Prostate gland (tissue), 2 donors: Measurements from ENCODE around the gene SH3PXD2A.

ENCODE experiments used
- POLR2A ChIP-seq: fragments of 450-650 bp; IDR thresholded peaks from one replicate; pipeline ENCODE4 v1.6.1; 2016; ENCODE audit warnings: antibody characterized with exemption, mild to moderate bottlenecking
- POLR2AphosphoS5 ChIP-seq: sonication (generic); formaldehyde crosslinking; IDR thresholded peaks from one replicate; pipeline ENCODE4 v1.6.1; 2017; ENCODE audit warnings: antibody characterized with exemption
- TF ChIP-seq, protein P1 (sequence below), 4 experiments: fragments of 200-600 bp in 2 of 4; fragments of 450-650 bp in 2 of 4; sonication (generic) in 2 of 4; IDR thresholded peaks; 1 replicate in 3 of 4; 2 replicates in 1 of 4; pipeline ENCODE4 v1.5.1; 2016 to 2019; ENCODE audit warnings: antibody characterized with exemption in 4 of 4, mild to moderate bottlenecking in 2 of 4, moderate library complexity in 2 of 4

DNA sequence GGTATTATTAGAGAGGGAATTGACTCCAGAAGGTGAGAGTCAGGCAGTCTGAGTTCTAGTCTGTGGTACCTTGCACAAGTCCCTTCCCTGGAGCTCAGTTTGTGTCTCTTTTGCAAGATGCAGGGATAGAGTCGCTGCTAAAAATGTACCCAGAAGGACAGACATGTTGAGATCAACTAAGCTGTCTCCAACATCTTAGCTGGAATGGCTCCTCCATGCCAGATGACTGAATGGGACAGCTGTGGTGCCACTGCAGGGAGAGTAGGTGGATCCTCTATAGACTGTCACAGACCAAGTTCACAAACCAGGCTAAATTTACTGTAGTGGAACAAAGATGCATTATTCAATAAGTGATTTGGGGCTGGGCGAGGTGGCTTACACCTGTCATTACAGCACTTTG, 241.8 kb downstream of the SH3PXD2A start:
- TF ChIP-seq, protein P1, sequence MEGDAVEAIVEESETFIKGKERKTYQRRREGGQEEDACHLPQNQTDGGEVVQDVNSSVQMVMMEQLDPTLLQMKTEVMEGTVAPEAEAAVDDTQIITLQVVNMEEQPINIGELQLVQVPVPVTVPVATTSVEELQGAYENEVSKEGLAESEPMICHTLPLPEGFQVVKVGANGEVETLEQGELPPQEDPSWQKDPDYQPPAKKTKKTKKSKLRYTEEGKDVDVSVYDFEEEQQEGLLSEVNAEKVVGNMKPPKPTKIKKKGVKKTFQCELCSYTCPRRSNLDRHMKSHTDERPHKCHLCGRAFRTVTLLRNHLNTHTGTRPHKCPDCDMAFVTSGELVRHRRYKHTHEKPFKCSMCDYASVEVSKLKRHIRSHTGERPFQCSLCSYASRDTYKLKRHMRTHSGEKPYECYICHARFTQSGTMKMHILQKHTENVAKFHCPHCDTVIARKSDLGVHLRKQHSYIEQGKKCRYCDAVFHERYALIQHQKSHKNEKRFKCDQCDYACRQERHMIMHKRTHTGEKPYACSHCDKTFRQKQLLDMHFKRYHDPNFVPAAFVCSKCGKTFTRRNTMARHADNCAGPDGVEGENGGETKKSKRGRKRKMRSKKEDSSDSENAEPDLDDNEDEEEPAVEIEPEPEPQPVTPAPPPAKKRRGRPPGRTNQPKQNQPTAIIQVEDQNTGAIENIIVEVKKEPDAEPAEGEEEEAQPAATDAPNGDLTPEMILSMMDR (IDR thresholded peaks at IDR 0.05): no peak
- TF ChIP-seq POLR2A (no peak), POLR2AphosphoS5 (no peak)
